HepG2 (cell line): ENCODE results near the gene BTD. TPM values are rescaled to one million over a fixed set of nuclear protein-coding genes. Genes with fewer than 3 reads are reported as not detected.

Experiments used
- ATAC-seq: fragments of 200-7000 bp; cut with Tn5 transposase; 3 replicates; pipeline ENCODE4 v1.9.1; 2020; ENCODE audit warnings: mild to moderate bottlenecking, moderate library complexity
- BruUV-seq: library from RNA; stranded (reverse); fragments of 400-500 nt; replicated peaks from 2 replicates; lab custom pipeline; 2021; lab: Mats Ljungman, UMichigan
- CTCF ChIA-PET: fragments of 300-600 bp; formaldehyde crosslinking; extraction: SDS; loops from one replicate; lab custom pipeline; 2021; ENCODE audit warnings: low total read pairs, inconsistent platforms, low intra/inter-chr PET ratio; lab: Yijun Ruan, JAX
- POLR2A ChIA-PET: fragments of 350-600 bp; sonication (Branson Sonifier 250); formaldehyde crosslinking; loops from one replicate; lab custom pipeline; 2020; ENCODE audit warnings: antibody characterized with exemption, inconsistent platforms; lab: Yijun Ruan, JAX
- DNase-seq: peaks from one replicate; pipeline ENCODE4 v3.0.0-alpha.2; 2015; ENCODE audit warnings: low spot score
- FAIRE-seq: peaks from 3 replicates; lab custom pipeline; 2011; peaks lifted over from hg19 to GRCh38; lab: Jason Lieb, UNC
- H2AFZ ChIP-seq: one replicate; pipeline ENCODE4 v1.6.1; 2011; ENCODE audit warnings: low read length, inconsistent platforms
- H3K27ac ChIP-seq: fragments of 300-600 bp; 3 replicates; pipeline ENCODE4 v1.8.0; 2011; ENCODE audit warnings: mixed run types, mild to moderate bottlenecking, mixed read lengths, low read length, inconsistent platforms; ENCODE audit not compliant: insufficient read depth; ENCODE audit errors: extremely low read length
- H3K27me3 ChIP-seq, 2 experiments: fragments of 200-600 bp in 1 of 2; 2 replicates in 1 of 2; 3 replicates in 1 of 2; pipeline versions ENCODE4 v1.6.0 to v1.8.0; 2011; ENCODE audit warnings: low read length in 2 of 2, mild to moderate bottlenecking in 2 of 2, moderate library complexity in 2 of 2, inconsistent platforms in 1 of 2; ENCODE audit not compliant: insufficient read depth in 2 of 2, control insufficient read depth in 1 of 2
- H3K36me3 ChIP-seq, 2 experiments: fragments of 200-600 bp in 1 of 2; replicated peaks in 1 of 2; 2 replicates in 1 of 2; 3 replicates in 1 of 2; pipeline versions ENCODE4 v1.5.1 to v1.8.0; 2011; ENCODE audit warnings: low read length in 2 of 2, inconsistent platforms in 1 of 2; ENCODE audit not compliant: insufficient read depth in 2 of 2, control insufficient read depth in 1 of 2
- H3K4me1 ChIP-seq: 2 replicates; pipeline ENCODE4 v1.5.1; 2012; ENCODE audit warnings: low read length, inconsistent platforms; ENCODE audit not compliant: insufficient read depth
- H3K4me2 ChIP-seq: 2 replicates; pipeline ENCODE4 v1.6.0; 2011; ENCODE audit warnings: low read depth, low read length, inconsistent platforms
- H3K4me3 ChIP-seq, 3 experiments: fragments of 200-600 bp in 1 of 3; sonication (generic), shearing (Covaris generic) in 1 of 3; replicated peaks in 1 of 3; 2 replicates each; pipeline ENCODE4 v1.5.1; 2011 to 2016; ENCODE audit warnings: low read length in 3 of 3, inconsistent platforms in 2 of 3, low read depth in 2 of 3, mild to moderate bottlenecking in 2 of 3, control low read depth in 1 of 3, mixed read lengths in 1 of 3; ENCODE audit not compliant: insufficient read depth in 1 of 3
- H3K79me2 ChIP-seq: one replicate; pipeline ENCODE4 v1.6.1; 2011; ENCODE audit warnings: low read length, inconsistent platforms; ENCODE audit not compliant: insufficient read depth
- H3K9ac ChIP-seq: 2 replicates; pipeline ENCODE4 v1.6.0; 2011; ENCODE audit warnings: mild to moderate bottlenecking, low read depth, low read length, inconsistent platforms; ENCODE audit not compliant: insufficient read depth
- H3K9me3 ChIP-seq: 2 replicates; pipeline ENCODE4 v1.5.1; 2012; ENCODE audit warnings: mild to moderate bottlenecking, low read length
- H4K20me1 ChIP-seq: 2 replicates; pipeline ENCODE4 v1.6.0; 2011; ENCODE audit warnings: inconsistent platforms, mild to moderate bottlenecking, low read length, moderate library complexity; ENCODE audit not compliant: insufficient read depth
- DMAP1 ChIP-seq: IDR thresholded peaks from 2 replicates; pipeline ENCODE4 v1.6.1; 2016
- DPF2 ChIP-seq: sonication (generic); formaldehyde crosslinking; IDR thresholded peaks from 2 replicates; pipeline ENCODE4 v1.4.0; 2020; ENCODE audit warnings: mild to moderate bottlenecking, low read depth, missing genetic modification reagents, borderline replicate concordance
- ELF4 ChIP-seq: sonication (generic); formaldehyde crosslinking; IDR thresholded peaks from 2 replicates; pipeline ENCODE4 v1.5.0; 2020; ENCODE audit warnings: missing genetic modification reagents, mild to moderate bottlenecking, moderate library complexity, borderline replicate concordance
- MED8 ChIP-seq: sonication (generic); formaldehyde crosslinking; IDR thresholded peaks from 2 replicates; pipeline ENCODE4 v1.8.1; 2023; ENCODE audit warnings: mild to moderate bottlenecking, missing genetic modification reagents; ENCODE audit not compliant: insufficient replicate concordance
- PAF1 ChIP-seq: IDR thresholded peaks from 2 replicates; pipeline ENCODE4 v1.6.1; 2016; ENCODE audit warnings: missing genetic modification reagents, missing compliant biosample characterization
- PHF8 ChIP-seq: sonication (generic); formaldehyde crosslinking; IDR thresholded peaks from 2 replicates; pipeline ENCODE4 v1.5.0; 2020; ENCODE audit warnings: missing genetic modification reagents
- RCOR2 ChIP-seq: IDR thresholded peaks from 2 replicates; pipeline ENCODE4 v1.6.1; 2016; ENCODE audit warnings: missing biosample characterization, missing genetic modification reagents
- ZEB1 ChIP-seq: IDR thresholded peaks from 2 replicates; pipeline ENCODE4 v1.6.1; 2012; ENCODE audit warnings: mild to moderate bottlenecking, low read depth, inconsistent platforms; ENCODE audit not compliant: insufficient replicate concordance
- ZNF468 ChIP-seq: sonication (generic); formaldehyde crosslinking; IDR thresholded peaks from 2 replicates; pipeline ENCODE4 v1.8.0; 2022; ENCODE audit warnings: mild to moderate bottlenecking, moderate library complexity, missing genetic modification reagents
- WGBS: methylation state at CpG from one replicate; pipeline ENCODE4 v1.1.6; 2017; ENCODE audit warnings: low lambda C conversion rate; 5-methylcytosine and 5-hydroxymethylcytosine counted together
- in situ Hi-C: cut with HindIII; loops from 2 replicates; pipeline ENCODE4 v1.10.0; 2017; ENCODE audit warnings: low pct_unique_long_range_greater_than_20kb; ENCODE audit not compliant: extremely low pct_ligation_motif_present
- intact Hi-C: fragments of 100-400 bp; cut with micrococcal nuclease; formaldehyde crosslinking; loops from one replicate; pipeline ENCODE4 v1.10.0; 2022; ENCODE audit not compliant: unreplicated experiment
- polyA plus RNA-seq, 8 experiments: library from polyadenylated mRNA; depleted of rRNA in 3 of 8; stranded (reverse) in 7 of 8; unstranded in 1 of 8; fragments of >200 nt; fragmentation: Illumina TruSeq in 4 of 8; extraction: Trizol in 4 of 8; gene quantifications; 2 replicates each; pipeline versions ENCODE4 v1.2.1 to v1.2.3, GENCODE V29; 2011 to 2016; ENCODE audit warnings: low read depth in 4 of 8, missing spikeins in 1 of 8, mixed read lengths in 1 of 8; ENCODE audit not compliant: insufficient read depth in 1 of 8
- total RNA-seq, 5 experiments: library from RNA; depleted of rRNA; stranded (reverse); fragments of >200 nt; fragmentation: Illumina TruSeq; extraction: Trizol; gene quantifications; 2 replicates each; pipeline ENCODE4 v1.2.3, GENCODE V29; 2016; ENCODE audit warnings: low read depth in 1 of 5
- TF ChIP-seq, protein P1 (sequence below), 2 experiments: sonication (generic) in 1 of 2; formaldehyde crosslinking in 1 of 2; IDR thresholded peaks; 2 replicates each; pipeline versions ENCODE4 v1.4.0 to v1.6.1; 2016 to 2020; ENCODE audit warnings: borderline replicate concordance in 1 of 2, low read depth in 1 of 2, mild to moderate bottlenecking in 1 of 2, missing genetic modification reagents in 1 of 2
- TF ChIP-seq, protein P2 (sequence below): IDR thresholded peaks from 2 replicates; pipeline ENCODE4 v1.6.1; 2018; ENCODE audit warnings: missing genetic modification reagents, mild to moderate bottlenecking, missing compliant biosample characterization

Gene BTD
- total and polyA plus RNA-seq, 2 of the 13 experiments (the other 11 are each of a cell fraction or from before 2014, with no cell fraction given), result 15.7 to 35.5 TPM

DNA sequence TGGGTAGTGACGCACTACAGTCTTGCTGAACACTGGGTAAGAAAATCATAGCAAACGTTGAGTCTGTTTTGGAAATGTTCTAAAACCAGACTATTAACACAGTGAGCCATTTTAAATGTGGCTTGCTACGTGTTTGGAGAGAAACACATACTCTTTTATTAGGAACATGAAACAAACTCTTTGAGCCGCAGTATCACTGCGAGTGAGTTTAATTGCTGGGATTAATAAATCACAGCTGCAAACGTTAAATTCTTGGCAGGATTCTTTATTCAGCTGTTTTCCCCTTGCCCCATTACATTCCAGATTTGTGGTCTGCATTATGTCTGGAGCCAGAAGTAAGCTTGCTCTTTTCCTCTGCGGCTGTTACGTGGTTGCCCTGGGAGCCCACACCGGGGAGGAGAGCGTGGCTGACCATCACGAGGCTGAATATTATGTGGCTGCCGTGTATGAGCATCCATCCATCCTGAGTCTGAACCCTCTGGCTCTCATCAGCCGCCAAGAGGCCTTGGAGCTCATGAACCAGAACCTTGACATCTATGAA, 33.6 kb downstream of the BTD start (continued):
- TF ChIP-seq, protein P1, sequence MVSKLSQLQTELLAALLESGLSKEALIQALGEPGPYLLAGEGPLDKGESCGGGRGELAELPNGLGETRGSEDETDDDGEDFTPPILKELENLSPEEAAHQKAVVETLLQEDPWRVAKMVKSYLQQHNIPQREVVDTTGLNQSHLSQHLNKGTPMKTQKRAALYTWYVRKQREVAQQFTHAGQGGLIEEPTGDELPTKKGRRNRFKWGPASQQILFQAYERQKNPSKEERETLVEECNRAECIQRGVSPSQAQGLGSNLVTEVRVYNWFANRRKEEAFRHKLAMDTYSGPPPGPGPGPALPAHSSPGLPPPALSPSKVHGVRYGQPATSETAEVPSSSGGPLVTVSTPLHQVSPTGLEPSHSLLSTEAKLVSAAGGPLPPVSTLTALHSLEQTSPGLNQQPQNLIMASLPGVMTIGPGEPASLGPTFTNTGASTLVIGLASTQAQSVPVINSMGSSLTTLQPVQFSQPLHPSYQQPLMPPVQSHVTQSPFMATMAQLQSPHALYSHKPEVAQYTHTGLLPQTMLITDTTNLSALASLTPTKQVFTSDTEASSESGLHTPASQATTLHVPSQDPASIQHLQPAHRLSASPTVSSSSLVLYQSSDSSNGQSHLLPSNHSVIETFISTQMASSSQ (IDR thresholded peaks at IDR 0.05; ENCODE audit: low read depth), result no peak
- TF ChIP-seq, protein P1 (CRISPR knock-in tag; IDR thresholded peaks at IDR 0.05; ENCODE audit: borderline replicate concordance), result no peak

DNA sequence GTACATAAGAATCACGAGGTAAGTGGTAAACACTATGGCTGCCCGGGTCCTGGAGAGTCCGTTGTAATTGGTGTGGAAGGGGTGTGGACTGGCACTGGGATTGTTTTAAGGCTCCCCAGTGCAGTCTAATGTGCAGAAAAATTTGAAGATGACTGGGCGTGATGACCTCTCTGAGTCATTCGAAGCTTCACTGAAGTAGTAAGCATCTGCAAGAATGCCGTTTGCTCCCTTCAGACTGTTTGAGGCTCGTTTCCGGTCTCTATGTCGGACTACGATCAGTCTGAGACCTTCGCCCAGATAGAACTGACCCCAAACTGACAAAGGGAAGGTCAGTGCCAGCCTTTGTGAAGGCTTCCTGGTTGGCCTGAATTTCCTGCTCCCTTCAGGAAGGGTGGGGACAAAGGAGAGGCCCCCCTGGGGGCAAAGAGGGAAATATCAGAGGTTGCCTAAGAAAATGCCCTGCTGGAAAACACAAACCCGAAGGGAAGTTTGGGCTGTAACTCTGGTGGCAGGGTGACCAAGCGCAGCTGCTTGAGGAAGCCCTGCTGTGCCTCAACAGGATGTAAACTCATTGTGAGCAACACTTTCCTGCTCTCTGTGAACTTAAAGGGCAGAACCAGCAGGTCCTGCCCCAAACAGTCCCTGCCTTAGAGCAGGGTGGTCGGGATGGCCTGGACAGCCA, 34.6 kb downstream of the BTD start:
- TF ChIP-seq, protein P2, sequence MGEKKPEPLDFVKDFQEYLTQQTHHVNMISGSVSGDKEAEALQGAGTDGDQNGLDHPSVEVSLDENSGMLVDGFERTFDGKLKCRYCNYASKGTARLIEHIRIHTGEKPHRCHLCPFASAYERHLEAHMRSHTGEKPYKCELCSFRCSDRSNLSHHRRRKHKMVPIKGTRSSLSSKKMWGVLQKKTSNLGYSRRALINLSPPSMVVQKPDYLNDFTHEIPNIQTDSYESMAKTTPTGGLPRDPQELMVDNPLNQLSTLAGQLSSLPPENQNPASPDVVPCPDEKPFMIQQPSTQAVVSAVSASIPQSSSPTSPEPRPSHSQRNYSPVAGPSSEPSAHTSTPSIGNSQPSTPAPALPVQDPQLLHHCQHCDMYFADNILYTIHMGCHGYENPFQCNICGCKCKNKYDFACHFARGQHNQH (CRISPR knock-in tag), result no peak
- TF ChIP-seq MED8, result no peak
- TF ChIP-seq RCOR2 (CRISPR knock-in tag), result no peak
- no peak for TF ChIP-seq PHF8 (CRISPR knock-in tag)
- TF ChIP-seq PAF1, result no peak
- TF ChIP-seq DMAP1 (CRISPR knock-in tag), result no peak
- TF ChIP-seq ZEB1, result no peak
- no peak for TF ChIP-seq DPF2 (CRISPR knock-in tag)
- no peak for TF ChIP-seq ELF4
- TF ChIP-seq ZNF468 (CRISPR knock-in tag), result no peak
- TF ChIP-seq, all 625 proteins: peak for 0
- BruUV-seq, result no TSS peak

More for the DNA sequence above, 34.6 kb downstream of the BTD start:
- 97% methylated on average over 14 of the region's 14 CpGs for WGBS
- H3K4me2 ChIP-seq, result no peak overlapping the region
- H2AFZ ChIP-seq, result no peak overlapping the region
- ChIA-PET CTCF (no interaction called here), POLR2A (no interaction called here)
- no peaks in the 10 kb centered on the region for H3K4me1 ChIP-seq
- no peaks in the 10 kb centered on the region for H3K27me3 ChIP-seq
- ATAC-seq (no peak), DNase-seq (no peak), FAIRE-seq (no peak)
- no peaks in the 10 kb centered on the region for H4K20me1 ChIP-seq
- H3K9ac ChIP-seq, result no peak overlapping the region
- intact Hi-C loops, result no loop called here
- H3K9me3 ChIP-seq, result no peaks in the 10 kb centered on the region
- H3K36me3 ChIP-seq, result no peaks in the 10 kb centered on the region
- no peak overlapping the region for H3K27ac ChIP-seq
- H3K79me2 ChIP-seq, result no peaks in the 10 kb centered on the region
- H3K4me3 ChIP-seq, result no peak overlapping the region
- in situ Hi-C loops, result loop anchor here (25.0 kb wide), 1 partner anchor 601 kb away; no protein-coding TSS in a partner anchor
